Parathyroid adenoma (tissue), 2 donors: Measurements from ENCODE around the gene ADH4.

ENCODE experiments used
- H2AFZ ChIP-seq: fragments of 300-600 bp; sonication (generic); one replicate; pipeline ENCODE4 v1.7.0; 2017; ENCODE audit warnings: antibody characterized with exemption, mild to moderate bottlenecking
- H3K27ac ChIP-seq: fragments of 300-600 bp; sonication (generic); one replicate; pipeline ENCODE4 v1.7.0; 2017
- H3K27me3 ChIP-seq: fragments of 300-600 bp; sonication (generic); one replicate; pipeline ENCODE4 v1.7.0; 2017; ENCODE audit warnings: low read length; ENCODE audit not compliant: control insufficient read depth, insufficient read depth
- H3K36me3 ChIP-seq: fragments of 300-600 bp; sonication (generic); one replicate; pipeline ENCODE4 v1.7.0; 2017; ENCODE audit warnings: low read length; ENCODE audit not compliant: control insufficient read depth, insufficient read depth
- H3K4me1 ChIP-seq: fragments of 300-600 bp; sonication (generic); one replicate; pipeline ENCODE4 v1.7.0; 2017; ENCODE audit warnings: control low read depth
- H3K4me2 ChIP-seq: fragments of 300-600 bp; sonication (generic); one replicate; pipeline ENCODE4 v1.7.0; 2017; ENCODE audit warnings: low read length
- H3K4me3 ChIP-seq: fragments of 300-600 bp; sonication (generic); one replicate; pipeline ENCODE4 v1.7.0; 2017; ENCODE audit warnings: low read depth, low read length
- H3K79me2 ChIP-seq: fragments of 300-600 bp; sonication (generic); one replicate; pipeline ENCODE4 v1.7.0; 2017; ENCODE audit warnings: control low read depth
- H3K9ac ChIP-seq: fragments of 300-600 bp; sonication (generic); one replicate; pipeline ENCODE4 v1.7.0; 2017; ENCODE audit warnings: mild to moderate bottlenecking
- H3K9me3 ChIP-seq: fragments of 300-600 bp; sonication (generic); one replicate; pipeline ENCODE4 v1.7.0; 2017; ENCODE audit warnings: low read length; ENCODE audit not compliant: control insufficient read depth
- CTCF ChIP-seq: fragments of 300-600 bp; sonication (generic); IDR thresholded peaks from one replicate; pipeline ENCODE4 v1.7.0; 2017; ENCODE audit warnings: antibody characterized with exemption, mild to moderate bottlenecking
- donor health status: primary hyperparathyroidism.

ADH4 gene

GRCh38 chr4:99154658-99155342 lies 10.7 kb upstream of the ADH4 start:
- no peak overlapping the region for H3K9ac ChIP-seq
- no peaks in the 10 kb centered on the region for H3K79me2 ChIP-seq
- no peak overlapping the region for H3K4me2 ChIP-seq
- H3K4me1 ChIP-seq: no peaks in the 10 kb centered on the region
- H3K27me3 ChIP-seq: no peaks in the 10 kb centered on the region
- H3K9me3 ChIP-seq: no peaks in the 10 kb centered on the region
- no peak for TF ChIP-seq CTCF
- H3K27ac ChIP-seq: no peak overlapping the region
- H2AFZ ChIP-seq: no peak overlapping the region
- no peaks in the 10 kb centered on the region for H3K36me3 ChIP-seq
- no peak overlapping the region for H3K4me3 ChIP-seq

GRCh38 chr4:99151995-99152394 lies 7.9 kb upstream of the ADH4 start:
- no peak for TF ChIP-seq CTCF
- H3K4me1 ChIP-seq: no peaks in the 10 kb centered on the region

GRCh38 chr4:99151452-99151851 lies 7.4 kb upstream of the ADH4 start:
- no peaks in the 10 kb centered on the region for H3K36me3 ChIP-seq
- H3K9me3 ChIP-seq: no peaks in the 10 kb centered on the region
- no peaks in the 10 kb centered on the region for H3K27me3 ChIP-seq
- H3K79me2 ChIP-seq: no peaks in the 10 kb centered on the region
- H3K4me1 ChIP-seq: no peaks in the 10 kb centered on the region
- TF ChIP-seq CTCF: no peak
- H3K9ac ChIP-seq: no peak overlapping the region
- H2AFZ ChIP-seq: no peak overlapping the region
- H3K4me3 ChIP-seq: no peak overlapping the region
- H3K4me2 ChIP-seq: no peak overlapping the region
- H3K27ac ChIP-seq: no peak overlapping the region

More at GRCh38 chr4:99151995-99152394, 7.9 kb upstream of the ADH4 start:
- Histone ChIP-seq H3K4me2 (no peak overlapping the region), H3K4me3 (no peak overlapping the region), H3K9ac (no peak overlapping the region), H3K27ac (no peak overlapping the region), H3K9me3 (no peaks in the 10 kb centered on the region), H3K36me3 (no peaks in the 10 kb centered on the region), H3K27me3 (no peaks in the 10 kb centered on the region), H3K79me2 (no peaks in the 10 kb centered on the region), H2AFZ (no peak overlapping the region)

- Histone ChIP-seq H3K9me3 (no peaks in the 10 kb centered on the region), H3K4me3 (no peak overlapping the region), H3K36me3 (no peaks in the 10 kb centered on the region), H3K9ac (no peak overlapping the region), H3K27ac (no peak overlapping the region), H3K79me2 (no peaks in the 10 kb centered on the region), H3K27me3 (no peaks in the 10 kb centered on the region), H2AFZ (no peak overlapping the region), H3K4me1 (no peaks in the 10 kb centered on the region), H3K4me2 (no peak overlapping the region)
- no peak for TF ChIP-seq CTCF
Observed at GRCh38 chr4:99149426-99150019, 5.4 kb upstream of the ADH4 start.

GRCh38 chr4:99148550-99148949 lies 4.5 kb upstream of the ADH4 start:
- no peaks in the 10 kb centered on the region for H3K79me2 ChIP-seq
- H3K27ac ChIP-seq: no peak overlapping the region
- H2AFZ ChIP-seq: no peak overlapping the region
- H3K4me1 ChIP-seq: no peaks in the 10 kb centered on the region
- no peak for TF ChIP-seq CTCF
- no peaks in the 10 kb centered on the region for H3K9me3 ChIP-seq
- no peak overlapping the region for H3K4me2 ChIP-seq
- H3K36me3 ChIP-seq: no peaks in the 10 kb centered on the region
- no peaks in the 10 kb centered on the region for H3K27me3 ChIP-seq
- no peak overlapping the region for H3K4me3 ChIP-seq
- no peak overlapping the region for H3K9ac ChIP-seq
